ENCODE measurements around the gene AQR.

- no peak for TF ChIP-seq POLR2A (IDR thresholded peaks at IDR 0.05)
- TF ChIP-seq CTCF (IDR thresholded peaks at IDR 0.05) = no peak
Observed at GRCh38 chr15:34896183-34896582, 73.4 kb downstream of the AQR start.
